Measurements from ENCODE around the gene MICALL2. TPM values are rescaled to one million over a fixed set of nuclear protein-coding genes. Genes with fewer than 3 reads are reported as not detected.

MICALL2 gene
- polyA plus RNA-seq, 1 experiment = 11.1 TPM

DNA sequence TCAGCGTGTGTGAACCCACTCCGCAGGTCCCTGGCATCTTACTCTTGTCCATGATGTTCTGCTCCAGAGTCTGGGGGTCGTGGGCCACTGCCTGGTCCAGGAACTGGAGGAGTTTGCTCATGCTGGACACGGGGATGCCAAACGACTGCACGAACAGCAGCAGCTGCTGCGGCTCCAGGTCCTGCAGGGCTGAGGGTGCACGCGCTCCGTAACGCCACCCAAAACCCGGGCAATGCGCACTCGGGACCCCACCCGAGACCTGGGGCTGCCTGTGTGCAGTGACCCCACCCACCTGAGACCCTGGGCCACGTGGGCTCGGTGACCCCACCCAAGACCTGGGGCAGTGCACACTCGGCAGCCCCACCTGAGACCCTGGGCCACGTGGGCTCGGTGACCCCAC is 22.0 kb upstream of the MICALL2 start:
- CTCF ChIA-PET = no interaction called here
- TF ChIP-seq, protein P1, sequence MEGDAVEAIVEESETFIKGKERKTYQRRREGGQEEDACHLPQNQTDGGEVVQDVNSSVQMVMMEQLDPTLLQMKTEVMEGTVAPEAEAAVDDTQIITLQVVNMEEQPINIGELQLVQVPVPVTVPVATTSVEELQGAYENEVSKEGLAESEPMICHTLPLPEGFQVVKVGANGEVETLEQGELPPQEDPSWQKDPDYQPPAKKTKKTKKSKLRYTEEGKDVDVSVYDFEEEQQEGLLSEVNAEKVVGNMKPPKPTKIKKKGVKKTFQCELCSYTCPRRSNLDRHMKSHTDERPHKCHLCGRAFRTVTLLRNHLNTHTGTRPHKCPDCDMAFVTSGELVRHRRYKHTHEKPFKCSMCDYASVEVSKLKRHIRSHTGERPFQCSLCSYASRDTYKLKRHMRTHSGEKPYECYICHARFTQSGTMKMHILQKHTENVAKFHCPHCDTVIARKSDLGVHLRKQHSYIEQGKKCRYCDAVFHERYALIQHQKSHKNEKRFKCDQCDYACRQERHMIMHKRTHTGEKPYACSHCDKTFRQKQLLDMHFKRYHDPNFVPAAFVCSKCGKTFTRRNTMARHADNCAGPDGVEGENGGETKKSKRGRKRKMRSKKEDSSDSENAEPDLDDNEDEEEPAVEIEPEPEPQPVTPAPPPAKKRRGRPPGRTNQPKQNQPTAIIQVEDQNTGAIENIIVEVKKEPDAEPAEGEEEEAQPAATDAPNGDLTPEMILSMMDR (IDR thresholded peaks at IDR 0.05; ENCODE audit: insufficient read depth, low read depth, low read length) = no peak
- Histone ChIP-seq H3K4me3 (ENCODE audit: low read depth, low read length) (no peak overlapping the region), H3K36me3 (ENCODE audit: control insufficient read depth, insufficient read depth, low read length) (peaks cover 46% of the 10 kb centered on the region), H3K27me3 (ENCODE audit: control insufficient read depth, insufficient read depth, low read length) (no peaks in the 10 kb centered on the region)
- DNase-seq (ENCODE audit: low read depth) = no peak
- POLR2A ChIA-PET = no interaction called here

DNA sequence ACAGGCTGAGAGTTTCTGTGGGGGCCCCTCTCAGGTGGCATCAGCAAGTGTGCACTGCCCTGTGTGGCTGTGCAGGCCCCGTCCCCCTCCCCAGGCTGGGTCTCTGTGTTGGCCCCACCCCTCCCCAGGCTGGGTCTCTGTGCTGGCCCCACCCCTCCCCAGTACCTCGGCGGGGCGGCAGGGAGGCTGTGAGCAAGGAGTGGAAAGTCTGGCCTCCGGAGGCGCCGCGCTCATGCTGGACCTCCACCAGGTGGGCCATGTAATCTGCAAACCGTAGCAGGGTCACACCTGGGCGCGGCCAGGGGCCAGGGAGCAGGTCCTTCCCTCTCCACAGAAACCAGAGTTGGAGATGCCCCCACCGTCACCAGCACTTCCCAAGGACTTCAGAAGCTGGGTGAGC is 21.4 kb upstream of the MICALL2 start:
- ChIA-PET POLR2A (no interaction called here), CTCF (no interaction called here)
- Histone ChIP-seq H3K36me3 (ENCODE audit: control insufficient read depth, insufficient read depth, low read length) (peaks cover 48% of the 10 kb centered on the region), H3K4me3 (ENCODE audit: low read depth, low read length) (no peak overlapping the region), H3K27me3 (ENCODE audit: control insufficient read depth, insufficient read depth, low read length) (no peaks in the 10 kb centered on the region)
- TF ChIP-seq, protein P1 (IDR thresholded peaks at IDR 0.05; ENCODE audit: insufficient read depth, low read depth, low read length) = no peak
- DNase-seq (ENCODE audit: low read depth) = no peak

DNA sequence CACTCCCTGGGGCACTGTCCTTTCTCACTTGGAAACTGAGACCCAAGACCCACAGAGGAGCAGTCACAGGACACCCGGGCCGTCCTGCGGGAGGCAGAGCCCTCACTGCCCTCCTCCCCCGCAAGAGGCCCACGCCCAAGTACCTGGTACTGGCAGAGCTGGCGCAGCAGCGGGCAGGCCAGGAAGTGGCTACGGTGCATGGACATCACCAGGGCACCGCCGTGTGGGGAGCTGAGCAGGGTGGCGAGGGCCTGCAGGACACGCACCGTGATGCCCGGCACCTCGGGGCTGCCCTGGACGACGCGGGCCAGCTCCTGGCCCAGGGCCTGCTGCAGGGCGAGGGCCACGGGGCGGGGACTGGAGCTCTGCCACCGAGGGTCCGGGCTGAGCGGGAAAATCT is 20.0 kb upstream of the MICALL2 start:
- Histone ChIP-seq H3K4me3 (ENCODE audit: low read depth, low read length) (no peak overlapping the region), H3K36me3 (ENCODE audit: control insufficient read depth, insufficient read depth, low read length) (peaks cover 46% of the 10 kb centered on the region), H3K27me3 (ENCODE audit: control insufficient read depth, insufficient read depth, low read length) (no peaks in the 10 kb centered on the region)
- POLR2A ChIA-PET = no interaction called here
- DNase-seq (ENCODE audit: low read depth) = no peak
- CTCF ChIA-PET = interaction anchor here (0.5 to 0.8 kb wide), 2 partner anchors 19 to 255 kb away, joined by 3 to 4 read pairs; partner anchors contain the start of gene MICALL2
- TF ChIP-seq, protein P1 (IDR thresholded peaks at IDR 0.05; ENCODE audit: insufficient read depth, low read depth, low read length) = no peak

DNA sequence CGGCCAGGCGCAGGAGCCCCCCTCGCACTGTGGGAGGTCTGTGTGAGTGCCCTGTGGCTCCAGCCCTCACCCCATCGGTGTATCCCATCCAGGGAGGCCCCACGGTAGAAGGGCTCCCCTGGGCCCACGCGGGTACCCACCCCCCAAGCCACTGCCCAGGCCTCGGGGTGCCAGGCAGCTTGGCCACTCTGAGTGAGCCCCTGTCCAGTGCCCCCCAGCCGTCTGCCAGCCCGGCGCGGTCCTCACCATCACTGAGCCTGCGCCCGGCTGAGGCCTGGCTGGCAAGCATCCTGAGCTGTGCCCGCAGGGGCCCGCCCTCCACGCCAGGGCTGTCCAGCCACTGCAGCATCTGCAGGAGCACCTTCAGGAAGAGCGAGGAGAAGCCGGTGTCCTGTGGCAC is 19.2 kb upstream of the MICALL2 start:
- Histone ChIP-seq H3K27me3 (ENCODE audit: control insufficient read depth, insufficient read depth, low read length) (no peaks in the 10 kb centered on the region), H3K4me3 (ENCODE audit: low read depth, low read length) (no peak overlapping the region), H3K36me3 (ENCODE audit: control insufficient read depth, insufficient read depth, low read length) (peaks cover 46% of the 10 kb centered on the region)
- ChIA-PET CTCF (no interaction called here), POLR2A (no interaction called here)
- DNase-seq (ENCODE audit: low read depth) = no peak
- TF ChIP-seq, protein P1 (IDR thresholded peaks at IDR 0.05; ENCODE audit: insufficient read depth, low read depth, low read length) = no peak

DNA sequence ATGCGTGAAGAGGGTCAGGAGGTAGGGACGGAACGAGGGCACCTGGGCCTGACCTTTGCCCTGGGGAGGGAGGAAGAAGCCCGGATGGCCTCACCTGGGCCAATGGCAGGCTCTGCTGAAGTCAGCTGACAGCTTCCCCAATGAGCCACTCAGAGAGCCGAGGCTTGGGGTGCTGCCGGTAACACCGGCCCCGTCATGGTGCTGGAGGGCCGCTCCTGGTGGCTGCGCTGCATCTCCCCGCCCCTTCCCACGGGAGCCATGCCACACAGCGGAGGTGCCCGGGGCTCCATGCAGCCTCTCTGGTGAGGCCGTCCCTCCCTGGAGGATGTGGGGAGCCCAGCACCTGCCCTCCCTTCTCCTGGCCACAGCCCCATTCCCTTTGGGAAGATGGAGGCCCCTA is 17.6 kb upstream of the MICALL2 start:
- peaks cover 43% of the 10 kb centered on the region for H3K36me3 ChIP-seq (ENCODE audit: control insufficient read depth, insufficient read depth, low read length)
- no peak for DNase-seq (ENCODE audit: low read depth)
- no peak overlapping the region for H3K4me3 ChIP-seq (ENCODE audit: low read depth, low read length)
- no peaks in the 10 kb centered on the region for H3K27me3 ChIP-seq (ENCODE audit: control insufficient read depth, insufficient read depth, low read length)
- TF ChIP-seq, protein P1 (IDR thresholded peaks at IDR 0.05; ENCODE audit: insufficient read depth, low read depth, low read length) = no peak
- ChIA-PET CTCF (interaction anchor here (0.6 to 5.2 kb wide), 4 partner anchors 12 to 45 kb away, joined by 3 to 36 read pairs (median 4); no protein-coding TSS in a partner anchor), POLR2A (no interaction called here)
